ENCODE measurements around the gene RFTN2. TPM values are rescaled to one million over a fixed set of nuclear protein-coding genes. Genes with fewer than 3 reads are reported as not detected.
A peak's percentile ranks its signal among the peaks of the same experiment; 100 is the strongest.
"Not testable (repeated sequence)": the region's sequence is repeated elsewhere in the genome, so short reads cannot be mapped to it uniquely, and the experiment has no call there.

RFTN2 gene
- total RNA-seq, 1 donor from 2014 or later = 7.0 TPM

DNA sequence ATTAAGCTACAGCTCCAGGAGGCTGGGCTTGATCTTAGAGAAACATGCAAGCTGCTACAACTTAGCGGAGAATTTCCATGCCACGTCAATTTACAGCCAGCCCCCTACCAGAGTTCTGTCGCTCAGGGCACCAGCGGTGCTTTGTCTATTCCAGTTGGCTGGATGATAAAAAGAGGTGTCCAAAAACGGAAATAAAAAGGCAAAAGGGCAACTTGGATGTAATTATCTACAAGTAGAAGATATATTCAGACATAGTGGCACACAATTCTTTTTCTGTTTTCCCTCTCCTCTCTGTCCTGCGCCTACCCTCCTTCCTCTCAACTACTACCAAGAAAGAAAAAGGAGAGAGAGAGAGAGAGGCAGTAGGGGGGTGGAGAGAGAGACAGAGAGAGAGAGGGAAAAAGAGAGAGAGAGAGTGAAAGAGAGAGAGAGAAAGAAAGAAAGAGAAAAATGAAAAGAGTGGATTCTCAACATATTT, 363 bp upstream of the RFTN2 start:
- no peak for DNase-seq (ENCODE audit: low spot score)

DNA sequence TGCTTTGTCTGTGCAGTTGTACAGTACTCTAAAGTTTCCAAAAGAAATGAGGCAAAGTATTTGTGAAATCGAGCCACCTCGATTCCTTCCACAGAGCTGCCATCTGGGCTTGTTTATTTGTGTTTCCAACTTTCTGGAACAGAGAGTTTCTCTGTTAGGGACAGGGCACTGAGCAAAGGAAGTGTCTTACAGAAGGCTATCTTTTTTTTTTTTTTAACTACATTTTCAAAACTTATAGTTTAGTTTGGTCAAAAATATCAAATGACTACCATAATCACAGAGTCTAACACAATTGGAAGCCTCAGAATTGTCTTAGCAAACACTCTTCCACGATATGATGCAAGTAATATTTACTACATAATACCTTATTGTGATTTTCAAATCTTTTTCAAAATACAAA, 796 bp downstream of the RFTN2 start:
- DNase-seq (ENCODE audit: low spot score) = no peak

DNA sequence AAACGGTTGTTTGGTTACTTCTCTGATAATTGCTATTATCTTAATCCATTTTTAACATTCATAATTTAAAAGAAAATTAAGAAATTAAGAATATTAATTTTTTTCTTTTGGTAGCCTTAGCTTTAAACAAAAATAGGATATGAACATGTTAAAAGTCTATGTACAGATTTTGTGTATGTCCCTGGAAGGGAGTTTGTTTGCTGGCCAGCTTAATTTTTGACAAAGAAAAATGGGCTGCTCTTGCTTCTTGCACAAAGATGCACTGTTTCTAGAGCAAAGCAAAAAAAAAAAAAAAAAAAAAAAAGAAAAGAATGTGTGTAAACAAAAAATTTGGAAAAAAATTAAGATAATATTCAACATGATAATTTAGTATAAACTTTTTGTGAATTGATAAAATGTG, 1.3 kb downstream of the RFTN2 start:
- no peak for DNase-seq (ENCODE audit: low spot score)

DNA sequence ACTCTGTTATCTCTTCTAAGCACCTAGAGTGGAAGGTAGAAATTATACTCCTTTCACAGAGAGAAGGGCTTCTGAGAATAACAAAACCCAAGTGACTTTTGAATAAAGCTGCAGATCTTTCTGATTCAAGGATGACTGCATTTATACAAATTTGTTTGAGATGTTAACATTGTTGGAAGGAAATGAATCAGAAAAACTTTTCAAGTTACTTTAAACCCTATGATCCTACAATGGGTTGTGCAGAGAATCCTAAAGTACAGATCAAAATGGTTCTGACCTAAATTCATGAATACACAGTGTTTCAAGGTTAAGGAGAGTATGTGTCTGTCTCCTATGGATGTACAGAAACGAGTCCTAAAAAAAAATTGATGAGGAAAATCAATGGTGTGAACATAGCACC, 1.8 kb downstream of the RFTN2 start:
- no peak for DNase-seq (ENCODE audit: low spot score)

DNA sequence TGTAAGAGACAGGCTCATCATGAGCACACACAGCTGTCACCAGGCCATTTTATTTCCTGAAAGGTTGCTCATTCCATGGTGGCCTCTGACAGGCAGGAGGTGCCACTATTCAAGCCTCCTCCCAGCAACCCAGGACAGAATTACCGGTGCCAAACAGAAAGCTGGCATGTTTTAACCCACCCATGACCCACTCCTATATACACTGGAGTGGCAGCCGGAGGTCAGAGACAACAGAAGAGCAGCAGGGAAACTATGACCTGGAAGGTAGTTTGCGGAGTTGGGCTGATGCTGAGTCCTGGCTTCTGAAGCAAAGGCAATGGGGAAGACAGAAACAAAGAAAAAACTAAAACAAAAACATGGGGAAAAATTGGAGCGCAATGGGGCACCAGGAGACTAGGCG, 2.3 kb downstream of the RFTN2 start:
- DNase-seq (ENCODE audit: low spot score) = no peak

DNA sequence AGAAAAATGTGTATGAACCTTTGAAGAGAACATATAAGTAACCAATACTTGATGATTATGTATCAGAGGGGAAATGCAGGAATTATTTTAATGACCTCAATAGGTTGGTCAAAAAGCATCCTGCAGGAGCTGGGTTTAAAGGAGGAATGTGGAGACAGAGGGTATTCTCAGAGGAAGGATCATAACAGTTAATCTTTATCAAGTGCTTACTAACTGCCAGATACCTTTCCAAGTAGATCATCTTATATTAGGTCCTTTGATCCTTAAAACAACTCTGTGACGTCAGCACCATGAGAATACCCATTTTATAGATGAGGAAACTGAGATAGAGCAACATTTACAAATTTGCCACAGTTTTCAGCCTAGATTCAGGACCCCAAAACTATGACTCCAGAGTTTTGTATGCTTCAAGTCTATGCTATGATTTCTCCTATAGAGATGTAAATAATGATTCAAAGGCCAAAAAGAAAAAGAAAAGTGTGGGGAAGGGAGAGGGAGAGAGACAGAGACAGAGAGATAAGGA, 3.0 kb downstream of the RFTN2 start:
- no peak for DNase-seq (ENCODE audit: low spot score)

DNA sequence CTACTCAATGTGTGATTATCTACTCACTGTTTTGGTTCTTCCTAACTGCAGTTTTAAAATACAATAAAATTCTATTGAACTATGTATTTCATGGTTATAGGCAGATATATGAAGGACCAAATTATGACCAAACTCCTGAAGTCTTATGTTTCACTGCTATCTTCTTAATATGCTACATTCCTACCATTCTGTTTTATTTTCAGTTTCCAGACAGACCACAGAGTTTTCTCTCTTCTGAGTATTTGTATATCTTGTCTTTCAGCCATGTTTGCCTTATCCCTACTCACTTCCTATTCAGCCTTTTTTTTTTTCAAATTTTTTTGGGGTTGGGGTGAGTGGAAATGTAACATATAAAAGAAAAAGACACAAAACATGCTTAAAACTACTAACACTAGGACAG, 6.3 kb downstream of the RFTN2 start:
- no peak for DNase-seq (ENCODE audit: low spot score)

DNA sequence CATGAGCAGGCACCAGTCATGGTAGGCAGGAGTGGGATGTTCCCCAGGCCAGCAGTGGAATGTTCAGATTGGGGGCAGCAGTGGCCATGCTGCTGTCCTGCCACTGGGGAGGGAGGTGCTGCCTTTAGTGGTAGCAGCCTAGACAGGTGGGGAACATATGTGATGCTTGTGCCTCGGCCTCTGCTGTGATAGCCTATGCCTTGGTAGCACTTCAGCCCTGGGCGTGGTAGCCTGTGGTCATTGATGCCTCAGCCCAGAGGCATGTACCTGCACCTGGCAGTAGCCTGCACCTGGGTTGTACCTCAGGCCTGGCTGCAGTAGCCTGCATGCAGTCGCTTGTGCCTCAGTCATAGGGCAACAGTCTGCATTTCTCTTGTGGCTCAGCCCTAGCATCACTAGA, 7.1 kb downstream of the RFTN2 start:
- DNase-seq (ENCODE audit: low spot score) = no peak

DNA sequence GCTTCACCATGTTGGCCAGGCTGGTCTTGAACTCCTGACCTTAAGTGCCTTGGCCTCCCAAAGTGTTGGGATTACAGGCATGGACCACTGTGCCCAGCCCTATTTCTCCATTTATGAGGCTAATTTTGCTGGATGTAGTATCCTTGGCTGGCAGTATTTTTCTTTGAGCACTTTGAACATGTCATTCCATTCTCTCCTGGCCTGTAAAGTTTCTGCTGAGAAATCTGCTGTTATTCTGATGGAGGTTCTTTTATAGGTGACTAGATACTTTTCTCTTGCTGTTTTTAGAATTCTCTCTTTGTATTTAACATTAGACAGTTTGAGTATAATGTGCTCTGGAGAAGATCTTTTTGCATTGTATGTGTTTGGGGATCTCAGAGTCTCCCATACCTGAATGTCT, 9.1 kb downstream of the RFTN2 start:
- no peak for DNase-seq (ENCODE audit: low spot score)

DNA sequence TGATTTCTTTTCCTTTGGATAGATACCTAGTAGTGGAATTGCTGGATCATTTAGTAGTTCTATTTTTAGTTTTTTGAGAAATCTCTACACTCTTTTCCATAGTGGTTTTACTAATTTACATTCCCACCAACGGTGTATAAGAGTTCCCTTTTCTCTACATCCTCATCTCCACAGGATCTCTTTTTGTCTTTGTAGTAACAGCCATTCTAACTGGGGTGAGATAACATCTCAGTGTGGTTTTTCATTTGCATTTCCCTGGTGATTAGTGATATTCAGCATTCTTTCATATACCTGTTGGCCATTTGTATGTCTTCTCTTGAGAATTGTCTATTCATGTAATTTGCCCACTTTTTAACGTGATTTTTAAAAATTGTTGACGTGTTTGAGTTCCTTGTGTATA, 13.8 kb downstream of the RFTN2 start:
- no peak for DNase-seq (ENCODE audit: low spot score)

DNA sequence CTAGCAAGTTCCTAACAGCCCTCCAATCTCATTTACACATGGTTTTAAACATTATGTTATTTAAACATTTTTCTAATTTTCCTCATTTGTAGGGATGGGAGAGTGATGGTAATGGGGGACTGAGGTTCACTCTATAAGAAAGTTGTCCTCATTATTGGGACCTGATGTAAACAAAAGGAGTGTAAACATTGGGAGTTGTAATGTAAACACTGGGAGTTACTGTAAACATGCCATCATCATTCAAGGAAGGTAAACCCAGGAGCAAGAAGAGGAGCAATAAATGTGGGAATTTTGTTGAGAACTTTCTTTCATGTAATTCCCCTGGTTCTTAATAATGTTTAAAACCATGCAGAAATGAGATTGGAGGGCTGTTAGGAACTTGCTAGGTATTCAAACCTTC, 17.8 kb downstream of the RFTN2 start:
- DNase-seq (ENCODE audit: low spot score) = no peak

DNA sequence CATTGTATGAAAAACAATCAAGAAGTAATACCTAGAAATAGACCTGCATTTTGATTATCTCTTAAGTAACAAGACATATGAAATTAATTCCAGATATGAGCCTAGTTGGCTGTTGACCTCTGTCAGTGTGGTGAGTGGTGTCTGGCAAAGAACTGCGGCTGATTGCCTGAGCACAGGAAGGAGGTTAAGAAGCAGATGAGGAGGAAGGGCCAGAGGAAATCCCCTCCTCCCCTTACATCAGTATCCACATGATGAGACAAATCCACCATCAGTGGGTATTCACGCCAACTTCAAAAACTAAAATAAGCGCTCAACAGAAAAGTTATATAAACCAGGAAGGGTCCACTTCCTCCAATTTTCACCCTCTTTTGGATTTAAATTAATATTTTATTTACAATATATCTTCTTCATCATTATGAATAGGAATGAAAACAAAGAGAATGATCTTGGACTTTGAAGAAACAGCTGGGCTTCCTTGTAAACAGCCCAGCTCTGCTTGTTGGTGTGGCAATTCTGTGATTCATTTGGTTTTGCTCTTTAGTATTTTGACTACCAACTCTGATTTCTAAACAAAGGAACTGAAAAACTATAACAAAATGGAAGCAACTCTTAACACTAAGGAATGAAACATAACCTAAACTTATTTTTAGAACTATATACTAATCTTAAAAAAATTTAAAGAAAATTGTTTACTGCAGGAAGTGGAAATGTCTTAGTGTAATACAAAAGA, 27.3 kb downstream of the RFTN2 start:
- DNase-seq (ENCODE audit: low spot score) = no peak

DNA sequence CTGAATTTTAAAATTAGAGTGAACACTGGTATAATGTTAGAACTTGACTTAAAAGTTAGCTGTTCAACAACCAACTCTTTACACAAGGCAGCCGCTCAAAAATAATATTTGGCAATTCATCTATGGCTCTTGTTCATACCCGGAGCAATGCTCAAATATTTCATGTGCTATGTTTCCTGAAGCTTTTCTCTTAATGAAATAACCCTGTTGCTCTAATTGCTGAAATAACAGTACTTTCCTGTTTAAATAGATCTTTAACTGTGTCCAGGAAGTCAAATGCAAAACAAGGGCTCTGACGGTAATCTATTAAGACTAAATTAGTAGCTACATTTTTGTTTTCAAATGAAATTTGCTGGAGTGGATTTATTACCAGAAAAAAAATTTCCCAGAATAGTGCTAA, 33.7 kb downstream of the RFTN2 start:
- no peak for DNase-seq (ENCODE audit: low spot score)

DNA sequence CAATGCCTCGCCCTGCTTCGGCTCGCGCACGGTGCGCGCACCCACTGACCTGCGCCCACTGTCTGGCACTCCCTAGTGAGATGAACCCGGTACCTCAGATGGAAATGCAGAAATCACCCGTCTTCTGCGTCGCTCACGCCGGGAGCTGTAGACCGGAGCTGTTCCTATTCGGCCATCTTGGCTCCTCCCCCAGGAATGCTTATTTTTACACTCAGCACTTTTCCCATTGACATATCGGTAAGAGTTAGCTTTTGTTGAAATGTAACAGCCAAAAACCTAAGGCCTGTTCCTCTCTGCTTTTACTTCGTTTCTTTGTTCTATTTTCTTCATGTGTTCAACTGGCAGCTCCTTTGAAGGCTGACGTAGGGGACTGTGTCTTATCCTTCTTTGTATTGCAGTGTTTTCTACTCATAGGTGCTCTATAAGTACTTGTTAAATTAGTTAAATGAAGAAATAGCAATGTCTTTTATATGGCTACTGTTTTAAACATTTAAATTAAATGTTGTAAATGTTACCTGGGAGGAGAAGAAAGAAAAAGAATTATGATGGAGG, 34.7 kb downstream of the RFTN2 start:
- DNase-seq (ENCODE audit: low spot score) = not testable (repeated sequence)

DNA sequence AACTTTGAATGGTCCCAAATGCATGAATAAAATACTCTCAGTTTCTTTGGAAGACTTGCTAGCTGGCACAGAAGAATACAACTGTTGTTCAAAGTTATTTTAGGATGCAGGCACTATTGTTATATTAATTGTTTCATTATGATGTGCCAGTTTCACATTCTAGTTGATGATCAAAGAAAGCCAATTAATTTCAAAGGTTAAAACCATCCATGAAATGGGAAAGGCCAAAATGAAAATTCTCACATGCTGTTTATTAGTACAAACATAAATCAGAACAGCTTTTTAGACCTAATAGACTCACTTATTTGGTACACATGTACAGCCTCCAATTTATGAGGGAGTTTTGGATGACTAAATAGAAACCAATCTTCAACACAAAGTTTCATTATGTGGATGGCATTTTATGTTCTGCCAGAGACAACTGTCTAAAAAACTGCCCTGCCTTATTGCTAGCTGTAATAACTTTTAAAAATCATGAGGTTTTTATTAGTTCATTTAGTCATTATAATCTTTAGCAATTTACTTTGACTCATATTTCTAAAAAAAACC, 42.2 kb downstream of the RFTN2 start:
- DNase-seq (ENCODE audit: low spot score) = no peak

DNA sequence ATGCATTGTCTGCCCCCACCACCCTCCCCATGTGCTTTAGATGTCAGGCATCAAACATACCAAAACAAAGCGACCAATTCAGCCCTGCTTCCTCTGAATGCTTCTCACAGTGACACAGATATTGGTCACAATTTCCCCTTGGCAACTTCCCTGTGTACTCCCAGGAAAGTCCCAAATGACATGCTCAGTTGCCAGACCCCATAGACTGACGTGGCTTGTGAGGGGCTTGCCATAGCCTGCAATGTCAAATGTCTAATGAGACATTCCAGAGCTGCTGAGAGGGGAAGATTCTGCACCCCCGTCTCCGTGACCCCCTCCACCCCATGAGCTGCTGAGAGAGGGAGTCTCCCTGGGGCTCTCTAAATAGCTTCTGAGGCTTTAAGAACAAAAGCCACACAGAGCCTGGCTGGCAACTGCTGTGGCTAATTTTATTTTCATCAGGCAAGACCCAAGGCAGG, 47.3 kb downstream of the RFTN2 start:
- DNase-seq (ENCODE audit: low spot score) = no peak

DNA sequence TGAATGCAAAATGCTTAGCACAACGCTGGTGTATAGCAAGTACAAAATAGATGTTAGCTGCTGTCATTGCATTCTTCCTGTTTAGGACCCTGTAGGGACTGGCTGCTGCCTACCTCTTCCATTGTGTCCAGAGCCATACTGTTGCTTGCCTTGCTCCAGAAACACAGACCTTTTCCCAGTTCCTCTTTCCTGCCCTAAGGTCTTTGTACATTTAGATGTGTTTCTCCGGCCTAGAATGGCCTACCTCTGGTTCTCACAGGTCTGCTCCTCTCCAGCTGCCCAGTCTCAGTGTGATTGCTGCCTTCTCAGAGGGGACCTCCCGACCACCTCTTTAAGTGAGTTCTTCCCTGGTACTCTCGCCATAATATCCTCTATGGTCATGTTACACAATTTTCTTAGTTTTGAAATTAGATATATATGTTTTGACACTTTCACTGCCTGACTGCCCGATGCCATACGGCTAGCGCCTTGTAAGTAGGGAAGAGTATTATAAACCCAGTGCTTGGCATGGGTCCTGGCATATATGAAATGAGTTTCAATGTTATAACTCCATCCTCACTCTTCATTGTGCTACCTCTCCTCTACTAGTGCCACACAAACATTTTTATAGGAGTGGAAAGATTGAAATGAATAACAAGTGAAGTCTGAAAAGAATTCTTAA, 48.3 kb downstream of the RFTN2 start:
- DNase-seq (ENCODE audit: low spot score) = no peak

DNA sequence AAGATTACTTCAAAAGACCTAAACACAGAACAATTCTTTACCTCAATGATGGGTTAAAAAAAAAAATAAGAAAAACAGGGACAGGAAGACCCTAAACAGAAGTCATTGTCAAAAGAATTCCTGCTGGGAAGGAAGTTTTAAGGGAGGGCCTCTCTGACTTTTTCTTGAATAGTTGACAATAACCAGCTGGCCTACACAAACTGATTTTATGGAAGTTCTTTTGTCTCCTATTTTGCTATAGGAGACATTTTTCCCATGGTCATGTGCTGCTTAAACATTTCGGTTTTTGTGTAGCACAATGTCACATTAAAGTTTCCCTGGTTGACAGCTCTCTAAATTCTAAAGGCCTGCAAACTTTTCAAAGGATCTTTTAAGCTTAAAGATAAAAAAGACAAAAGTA, 55.3 kb downstream of the RFTN2 start:
- no peak for DNase-seq (ENCODE audit: low spot score)

DNA sequence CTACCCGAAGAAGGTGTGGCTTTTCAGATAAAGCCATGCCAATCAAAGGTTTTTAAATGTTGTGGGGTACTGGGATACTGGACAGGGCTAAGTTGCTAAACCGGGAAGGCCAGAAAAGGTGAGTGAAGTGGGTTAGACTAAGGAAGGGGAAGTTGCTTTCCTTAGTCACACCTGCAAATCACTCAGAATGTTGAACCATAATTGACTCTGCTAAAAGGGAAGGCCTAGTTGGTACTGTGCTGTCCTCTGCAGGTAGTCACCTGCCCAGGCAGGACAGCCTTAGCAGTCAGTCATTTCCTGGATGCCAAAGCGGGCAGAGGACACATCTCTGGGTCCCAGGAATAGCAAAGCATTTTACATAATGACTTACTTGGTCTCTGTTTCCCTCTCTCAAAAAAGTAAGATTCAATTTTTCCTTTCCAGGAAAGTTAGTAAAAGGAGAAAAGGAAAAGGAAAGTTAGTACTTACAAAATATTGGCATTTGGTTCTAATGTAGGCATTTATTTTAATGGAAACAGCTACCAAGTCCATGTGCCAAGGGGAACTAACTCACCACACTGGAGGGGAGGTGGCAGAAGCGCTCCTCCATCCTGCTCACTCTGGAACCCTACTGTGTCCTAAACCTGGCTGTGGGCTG, 60.3 kb downstream of the RFTN2 start:
- peak; percentile 57 for DNase-seq (ENCODE audit: low spot score)

DNA sequence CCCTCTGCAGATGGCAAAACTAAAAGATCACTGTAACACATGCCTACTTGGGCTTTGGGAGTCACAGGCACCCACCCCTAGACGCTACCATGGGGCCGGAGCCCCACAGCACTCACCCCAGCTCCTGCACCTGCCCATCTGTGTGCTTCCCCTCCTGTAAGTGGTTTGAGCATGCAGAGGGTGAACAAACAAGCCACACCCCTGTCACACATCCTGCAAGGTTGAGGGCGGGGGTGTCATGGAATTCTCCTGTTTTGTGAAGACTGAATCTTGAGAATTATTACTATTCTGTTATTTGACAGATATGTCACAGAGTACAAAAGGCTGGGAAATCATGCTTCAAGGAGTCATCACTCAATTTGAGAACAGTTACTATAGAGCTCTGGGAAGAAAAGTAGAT, 60.9 kb downstream of the RFTN2 start:
- no peak for DNase-seq (ENCODE audit: low spot score)

DNA sequence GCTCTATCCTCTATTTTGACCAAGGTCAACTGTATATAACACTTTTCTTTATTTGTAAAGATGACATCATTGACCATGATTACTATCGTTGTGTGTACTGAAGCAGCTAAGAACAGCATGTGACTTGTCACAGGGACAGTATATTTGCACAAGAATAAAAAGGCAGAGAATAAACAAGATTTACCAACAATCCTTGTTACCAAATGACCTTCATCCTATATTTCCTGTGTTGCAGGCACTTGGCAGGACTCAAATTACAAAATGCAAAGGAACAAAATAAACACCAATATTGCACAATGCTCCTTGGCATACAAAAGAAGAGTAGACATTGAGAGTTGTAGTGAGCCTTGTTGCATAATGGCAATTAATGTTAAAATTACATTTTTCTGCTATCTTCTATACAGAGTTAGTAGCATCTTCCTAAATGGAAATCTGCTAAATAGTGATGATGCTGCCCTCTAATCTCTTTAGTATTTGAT, 61.8 kb downstream of the RFTN2 start:
- DNase-seq (ENCODE audit: low spot score) = no peak

DNA sequence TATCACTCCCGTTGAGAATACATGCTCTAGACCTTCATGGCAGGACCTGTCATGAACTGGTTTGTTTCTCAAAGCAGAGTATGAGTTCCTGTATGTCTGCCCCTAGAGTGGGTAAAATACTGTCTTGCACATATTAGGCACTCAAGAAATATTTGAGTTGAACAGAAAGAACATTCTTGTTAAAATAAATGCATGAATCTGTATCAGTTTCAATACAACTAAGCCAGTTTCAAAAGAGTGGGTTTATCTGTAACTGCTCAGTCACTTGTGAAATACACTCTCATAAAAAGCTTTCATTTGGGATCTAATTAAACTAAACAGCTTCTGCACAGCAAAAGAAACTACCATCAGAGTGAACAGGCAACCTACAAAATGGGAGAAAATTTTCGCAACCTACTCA, 69.2 kb downstream of the RFTN2 start:
- DNase-seq (ENCODE audit: low spot score) = no peak

Measured in ureter (tissue), 1 donor.